ENCODE results near the gene WNT10A. TPM values are rescaled to one million over a fixed set of nuclear protein-coding genes. Genes with fewer than 3 reads are reported as not detected.

The WNT10A gene
- total and polyA plus RNA-seq, 3 donors from 2014 or later = 1.5 to 2.5 (median 2.1) TPM

DNA sequence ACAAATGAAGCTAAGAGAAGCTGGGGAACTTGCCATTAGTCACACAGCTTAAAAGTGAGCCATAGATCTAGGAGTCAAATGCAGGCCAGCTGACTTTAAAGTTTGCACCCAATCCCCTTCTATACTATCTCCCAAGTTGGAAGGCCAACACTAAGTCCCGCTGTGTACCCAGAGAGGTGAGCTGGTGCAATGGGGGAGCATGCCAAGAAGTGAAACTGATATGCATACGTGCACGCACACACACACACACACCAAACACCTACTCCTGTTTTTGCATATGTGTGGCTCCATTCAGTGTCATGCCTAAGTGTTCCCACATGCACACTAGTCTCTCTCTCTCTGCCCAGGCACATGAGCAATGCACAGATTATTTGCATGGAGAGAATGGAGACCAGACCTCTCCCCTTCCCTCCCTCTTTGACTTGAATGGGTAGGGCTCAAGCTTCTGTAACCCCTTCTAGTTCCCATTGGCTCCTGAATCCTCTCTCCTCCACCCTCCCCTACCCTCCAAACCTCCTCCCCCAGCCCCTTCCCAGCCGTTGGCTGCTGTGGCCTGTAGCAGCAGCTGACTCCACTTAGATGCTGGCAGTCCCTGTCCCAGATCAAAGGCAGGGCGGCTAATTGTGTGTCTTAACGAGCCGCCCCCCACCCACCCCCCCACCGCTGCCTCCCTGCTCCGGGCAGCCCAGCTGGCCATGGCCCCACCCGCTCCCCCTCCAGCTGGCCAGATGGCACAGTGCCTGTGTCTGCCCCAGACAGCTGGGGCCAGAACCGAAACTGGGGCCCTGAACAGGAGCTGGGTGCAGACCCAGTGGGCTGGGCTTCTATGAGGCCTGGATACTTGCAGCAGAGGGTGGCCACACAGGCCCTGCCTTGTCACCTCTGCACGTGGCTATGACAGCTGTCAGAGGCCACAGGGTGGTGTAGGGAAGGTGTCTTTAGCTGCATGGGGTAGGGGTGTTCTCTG lies 5.6 kb downstream of the WNT10A start:
- no peaks in the 10 kb centered on the region for H3K9me3 ChIP-seq
- no peaks in the 10 kb centered on the region for H3K36me3 ChIP-seq (ENCODE audit: low read depth, missing control alignments)
- intact Hi-C loops (cut with DNase I; ENCODE audit: low total_unique reads) = no loop called here
- no peak overlapping the region for H3K27ac ChIP-seq
- no peak overlapping the region for H3K4me3 ChIP-seq
- no peak for TF ChIP-seq POLR2A (IDR thresholded peaks at IDR 0.05)
- TF ChIP-seq, protein P1, sequence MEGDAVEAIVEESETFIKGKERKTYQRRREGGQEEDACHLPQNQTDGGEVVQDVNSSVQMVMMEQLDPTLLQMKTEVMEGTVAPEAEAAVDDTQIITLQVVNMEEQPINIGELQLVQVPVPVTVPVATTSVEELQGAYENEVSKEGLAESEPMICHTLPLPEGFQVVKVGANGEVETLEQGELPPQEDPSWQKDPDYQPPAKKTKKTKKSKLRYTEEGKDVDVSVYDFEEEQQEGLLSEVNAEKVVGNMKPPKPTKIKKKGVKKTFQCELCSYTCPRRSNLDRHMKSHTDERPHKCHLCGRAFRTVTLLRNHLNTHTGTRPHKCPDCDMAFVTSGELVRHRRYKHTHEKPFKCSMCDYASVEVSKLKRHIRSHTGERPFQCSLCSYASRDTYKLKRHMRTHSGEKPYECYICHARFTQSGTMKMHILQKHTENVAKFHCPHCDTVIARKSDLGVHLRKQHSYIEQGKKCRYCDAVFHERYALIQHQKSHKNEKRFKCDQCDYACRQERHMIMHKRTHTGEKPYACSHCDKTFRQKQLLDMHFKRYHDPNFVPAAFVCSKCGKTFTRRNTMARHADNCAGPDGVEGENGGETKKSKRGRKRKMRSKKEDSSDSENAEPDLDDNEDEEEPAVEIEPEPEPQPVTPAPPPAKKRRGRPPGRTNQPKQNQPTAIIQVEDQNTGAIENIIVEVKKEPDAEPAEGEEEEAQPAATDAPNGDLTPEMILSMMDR (IDR thresholded peaks at IDR 0.05) = no peak
- no peaks in the 10 kb centered on the region for H3K4me1 ChIP-seq
- H3K27me3 ChIP-seq = no peaks in the 10 kb centered on the region
- DNase-seq = no peak
- WGBS, 2 donors = 58 to 76% methylated on average over 11 to 12 of the region's 12 CpGs

GRCh38 chr2:218887079-218887478 lies 6.4 kb downstream of the WNT10A start:
- DNase-seq = no peak
- no peak for TF ChIP-seq POLR2A (IDR thresholded peaks at IDR 0.05)
- TF ChIP-seq, protein P1 (IDR thresholded peaks at IDR 0.05) = no peak
- H3K9me3 ChIP-seq = no peaks in the 10 kb centered on the region
- H3K36me3 ChIP-seq (ENCODE audit: low read depth, missing control alignments) = no peaks in the 10 kb centered on the region
- WGBS, 2 donors = 87 to 92% methylated on average over 3 of the region's 3 CpGs
- no peaks in the 10 kb centered on the region for H3K27me3 ChIP-seq
- H3K4me3 ChIP-seq = no peak overlapping the region
- intact Hi-C loops (cut with DNase I; ENCODE audit: low total_unique reads) = no loop called here
- no peak overlapping the region for H3K27ac ChIP-seq
- no peaks in the 10 kb centered on the region for H3K4me1 ChIP-seq

DNA sequence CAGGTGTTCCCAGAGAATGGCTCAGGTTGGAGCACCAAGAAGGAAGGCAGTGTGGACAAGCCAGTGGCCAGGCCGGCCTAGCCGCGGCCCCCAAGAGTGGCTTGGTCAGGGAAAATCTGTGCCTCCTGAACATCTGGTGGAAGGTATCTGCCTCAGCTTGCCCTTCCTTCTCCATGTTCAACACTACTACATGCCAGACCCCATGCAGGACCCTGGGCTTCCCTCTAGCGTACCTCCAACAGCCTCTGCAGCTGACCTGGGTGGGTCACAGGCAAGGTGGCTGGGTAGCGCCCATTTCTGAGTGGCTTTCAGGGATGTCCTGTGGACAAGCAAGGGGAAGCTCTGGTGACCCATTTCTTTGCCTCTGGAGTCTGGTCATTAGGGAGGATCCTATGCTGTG lies 7.7 kb downstream of the WNT10A start:
- TF ChIP-seq, protein P1 (IDR thresholded peaks at IDR 0.05) = no peak
- no peak for TF ChIP-seq POLR2A (IDR thresholded peaks at IDR 0.05)
- DNase-seq = no peak
- no peak overlapping the region for H3K27ac ChIP-seq
- no peak overlapping the region for H3K4me3 ChIP-seq
- H3K4me1 ChIP-seq = peaks cover 3% of the 10 kb centered on the region
- H3K27me3 ChIP-seq = no peaks in the 10 kb centered on the region
- whole genome bisulfite sequencing, 2 donors = 95% methylated on average over 5 of the region's 5 CpGs
- H3K9me3 ChIP-seq = no peaks in the 10 kb centered on the region
- no peaks in the 10 kb centered on the region for H3K36me3 ChIP-seq (ENCODE audit: low read depth, missing control alignments)
- intact Hi-C loops (cut with DNase I; ENCODE audit: low total_unique reads) = no loop called here

DNA sequence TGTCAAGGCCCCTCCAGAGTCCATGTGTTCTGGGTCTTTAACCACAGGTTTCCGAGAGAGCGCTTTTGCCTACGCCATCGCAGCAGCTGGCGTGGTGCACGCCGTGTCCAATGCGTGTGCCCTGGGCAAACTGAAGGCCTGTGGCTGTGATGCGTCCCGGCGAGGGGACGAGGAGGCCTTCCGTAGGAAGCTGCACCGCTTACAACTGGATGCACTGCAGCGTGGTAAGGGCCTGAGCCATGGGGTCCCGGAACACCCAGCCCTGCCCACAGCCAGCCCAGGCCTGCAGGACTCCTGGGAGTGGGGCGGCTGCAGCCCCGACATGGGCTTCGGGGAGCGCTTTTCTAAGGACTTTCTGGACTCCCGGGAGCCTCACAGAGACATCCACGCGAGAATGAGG lies 9.3 kb downstream of the WNT10A start:
- no peaks in the 10 kb centered on the region for H3K9me3 ChIP-seq
- 83 to 90% methylated on average over 2 to 23 of the region's 23 CpGs for WGBS, 2 donors
- no peaks in the 10 kb centered on the region for H3K27me3 ChIP-seq
- intact Hi-C loops (cut with DNase I; ENCODE audit: low total_unique reads) = no loop called here
- H3K36me3 ChIP-seq (ENCODE audit: low read depth, missing control alignments) = no peaks in the 10 kb centered on the region
- H3K4me3 ChIP-seq = no peak overlapping the region
- H3K4me1 ChIP-seq = peaks cover 3% of the 10 kb centered on the region
- H3K27ac ChIP-seq = no peak overlapping the region
- no peak for DNase-seq
- TF ChIP-seq, protein P1 (IDR thresholded peaks at IDR 0.05) = no peak
- TF ChIP-seq POLR2A (IDR thresholded peaks at IDR 0.05) = no peak

All from testis (tissue), 3 donors.